Duodenal mucosa (tissue), 2 donors: Measurements from ENCODE around the gene CRTC1.

ENCODE experiments used
- H3K27ac ChIP-seq: one replicate; pipeline ENCODE4 v1.7.0; 2013; ENCODE audit warnings: low read depth, low read length
- H3K27me3 ChIP-seq, 2 donors: one replicate each; pipeline ENCODE4 v1.7.0; 2013; ENCODE audit warnings: low read length in 2 of 2, control low read depth in 1 of 2; ENCODE audit not compliant: insufficient read depth in 2 of 2, control insufficient read depth in 1 of 2
- H3K36me3 ChIP-seq, 2 donors: one replicate each; pipeline ENCODE4 v1.7.0; 2013; ENCODE audit warnings: low read length in 2 of 2, control low read depth in 1 of 2; ENCODE audit not compliant: insufficient read depth in 2 of 2, control insufficient read depth in 1 of 2
- H3K4me1 ChIP-seq, 2 donors: one replicate each; pipeline ENCODE4 v1.7.0; 2013; ENCODE audit warnings: low read length in 2 of 2, control low read depth in 1 of 2; ENCODE audit not compliant: insufficient read depth in 2 of 2, control insufficient read depth in 1 of 2
- H3K4me3 ChIP-seq, 2 donors: one replicate each; pipeline ENCODE4 v1.7.0; 2013; ENCODE audit warnings: low read length in 2 of 2, low read depth in 1 of 2
- H3K9ac ChIP-seq, 2 donors: one replicate each; pipeline ENCODE4 v1.7.0; 2013; ENCODE audit warnings: low read length in 2 of 2, low read depth in 1 of 2
- H3K9me3 ChIP-seq, 2 donors: one replicate each; pipeline ENCODE4 v1.7.0; 2013; ENCODE audit warnings: low read length in 2 of 2, control low read depth in 1 of 2; ENCODE audit not compliant: control insufficient read depth in 1 of 2

The CRTC1 gene

DNA sequence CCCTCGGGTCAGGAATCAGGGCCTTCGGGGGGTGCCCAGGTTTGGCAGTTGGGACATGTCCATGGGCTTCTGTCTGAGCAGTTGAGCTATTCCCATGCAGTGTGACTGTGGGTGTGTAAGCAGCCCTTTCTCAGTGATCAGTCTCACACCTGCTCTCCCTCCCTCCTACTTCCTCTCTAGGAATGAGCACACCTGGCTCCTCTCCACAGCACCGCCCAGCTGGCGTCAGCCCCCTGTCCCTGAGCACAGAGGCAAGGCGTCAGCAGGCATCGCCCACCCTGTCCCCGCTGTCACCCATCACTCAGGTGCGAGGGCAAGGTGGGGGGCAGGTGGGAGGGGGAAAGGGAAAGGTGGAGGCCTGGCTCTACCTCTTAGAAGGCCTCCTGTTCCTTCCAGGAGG is 81.7 kb downstream of the CRTC1 start:
- no peak overlapping the region for H3K27ac ChIP-seq
- no peak overlapping the region for H3K4me3 ChIP-seq
- H3K9ac ChIP-seq: no peak overlapping the region
- no peaks in the 10 kb centered on the region for H3K9me3 ChIP-seq
- H3K4me1 ChIP-seq: peaks cover 16 to 20% of the 10 kb centered on the region in 2 donors
- no peaks in the 10 kb centered on the region for H3K36me3 ChIP-seq
- H3K27me3 ChIP-seq: no peaks in the 10 kb centered on the region

GRCh38 chr19:18768046-18768771 is 84.7 kb downstream of the CRTC1 start:
- peaks cover 9 to 11% of the 10 kb centered on the region in 2 donors for H3K4me1 ChIP-seq

GRCh38 chr19:18768997-18769891 is 85.8 kb downstream of the CRTC1 start:
- Histone ChIP-seq H3K36me3 (no peaks in the 10 kb centered on the region), H3K27ac (no peak overlapping the region), H3K4me1 (peaks cover 9 to 11% of the 10 kb centered on the region in 2 donors), H3K4me3 (no peak overlapping the region), H3K27me3 (no peaks in the 10 kb centered on the region), H3K9me3 (no peaks in the 10 kb centered on the region), H3K9ac (no peak overlapping the region)

More at GRCh38 chr19:18768046-18768771, 84.7 kb downstream of the CRTC1 start:
- Histone ChIP-seq H3K36me3 (no peaks in the 10 kb centered on the region), H3K27ac (no peak overlapping the region), H3K4me3 (no peak overlapping the region), H3K9ac (no peak overlapping the region), H3K9me3 (no peaks in the 10 kb centered on the region), H3K27me3 (no peaks in the 10 kb centered on the region)

- no peak overlapping the region for H3K4me3 ChIP-seq
- H3K9ac ChIP-seq: no peak overlapping the region
- peaks cover 3 to 9% of the 10 kb centered on the region in 2 donors for H3K4me1 ChIP-seq
- no peaks in the 10 kb centered on the region for H3K36me3 ChIP-seq
- H3K9me3 ChIP-seq: no peaks in the 10 kb centered on the region
- H3K27me3 ChIP-seq: no peaks in the 10 kb centered on the region
- no peak overlapping the region for H3K27ac ChIP-seq
Observed at GRCh38 chr19:18769989-18770528, 86.6 kb downstream of the CRTC1 start.

DNA sequence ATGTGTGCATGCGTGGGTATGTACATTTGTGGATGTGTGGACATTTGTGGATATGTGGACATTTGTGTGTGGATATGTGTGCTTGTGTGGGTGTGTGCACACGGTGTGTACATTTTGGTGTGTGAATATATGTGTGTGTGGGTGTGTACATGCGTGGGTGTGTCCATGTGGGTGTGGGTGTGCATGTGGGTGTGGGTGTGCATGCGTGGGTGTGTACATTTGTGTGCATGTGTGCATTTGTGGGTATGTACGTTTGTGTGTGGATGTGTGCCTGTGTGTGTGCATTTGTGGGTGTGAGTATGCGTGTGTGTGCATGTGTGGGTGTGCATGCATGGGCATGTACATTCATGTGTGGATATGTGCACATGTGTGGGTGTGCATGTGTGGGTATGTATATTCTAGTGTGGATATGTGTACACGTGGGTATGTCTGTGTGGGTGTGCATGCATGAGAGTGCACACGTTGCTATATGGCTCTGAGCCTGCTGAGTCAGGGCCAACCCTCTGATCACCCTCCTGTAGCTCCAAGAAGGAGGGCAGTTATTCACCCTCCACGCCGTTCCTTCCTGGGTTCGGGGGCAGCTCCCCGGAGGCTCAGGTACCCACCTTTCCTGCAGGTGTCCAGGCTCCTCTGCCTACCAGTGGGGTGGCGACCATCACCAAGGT is 87.3 kb downstream of the CRTC1 start:
- Histone ChIP-seq H3K9me3 (no peaks in the 10 kb centered on the region), H3K27me3 (no peaks in the 10 kb centered on the region), H3K4me1 (peaks cover 0 to 7% of the 10 kb centered on the region in 2 donors), H3K4me3 (no peak overlapping the region), H3K9ac (no peak overlapping the region), H3K36me3 (no peaks in the 10 kb centered on the region), H3K27ac (no peak overlapping the region)

GRCh38 chr19:18771328-18772242 is 88.1 kb downstream of the CRTC1 start:
- Histone ChIP-seq H3K9me3 (no peaks in the 10 kb centered on the region), H3K4me3 (no peak overlapping the region), H3K36me3 (no peaks in the 10 kb centered on the region), H3K27ac (no peak overlapping the region), H3K27me3 (no peaks in the 10 kb centered on the region), H3K9ac (no peak overlapping the region), H3K4me1 (peaks cover 0 to 7% of the 10 kb centered on the region in 2 donors)

- Histone ChIP-seq H3K4me1 (peaks cover 0 to 7% of the 10 kb centered on the region in 2 donors), H3K9ac (no peak overlapping the region), H3K4me3 (no peak overlapping the region), H3K27ac (no peak overlapping the region), H3K27me3 (no peaks in the 10 kb centered on the region), H3K9me3 (no peaks in the 10 kb centered on the region), H3K36me3 (no peaks in the 10 kb centered on the region)
Observed at GRCh38 chr19:18772620-18773587, 89.4 kb downstream of the CRTC1 start.

DNA sequence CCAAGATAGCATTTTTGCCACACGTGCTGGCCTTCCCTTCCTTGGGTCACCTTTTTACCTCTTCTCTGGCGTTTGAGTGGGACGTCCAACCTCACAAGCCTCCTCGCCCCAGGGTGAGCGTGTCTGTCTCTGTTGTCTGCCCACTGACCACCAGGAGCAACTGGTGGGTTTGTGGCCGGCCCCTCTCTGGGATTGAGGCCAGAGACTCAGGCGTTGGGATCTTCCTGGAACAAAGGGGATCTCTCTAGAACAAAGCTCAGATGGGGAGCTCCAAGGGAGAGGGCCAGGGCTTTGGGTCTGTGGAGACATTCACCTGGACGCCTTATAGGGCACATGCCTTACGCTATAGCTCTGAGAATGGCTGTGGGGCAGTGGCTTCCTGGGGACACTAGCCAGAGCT is 90.2 kb downstream of the CRTC1 start:
- Histone ChIP-seq H3K9ac (no peak overlapping the region), H3K4me1 (peaks cover 0 to 7% of the 10 kb centered on the region in 2 donors), H3K4me3 (no peak overlapping the region), H3K36me3 (no peaks in the 10 kb centered on the region), H3K27ac (no peak overlapping the region), H3K27me3 (peaks cover 2 to 4% of the 10 kb centered on the region in 2 donors), H3K9me3 (no peaks in the 10 kb centered on the region)
